GM12874 (cell line): ENCODE measurements around the gene FGF23.

Experiments
- CTCF ChIP-seq: IDR thresholded peaks from 2 replicates; pipeline ENCODE4 v1.5.1; 2011; ENCODE audit warnings: low read depth, mild to moderate bottlenecking, control low read depth, low read length, moderate library complexity; ENCODE audit not compliant: insufficient read depth

FGF23 gene

GRCh38 chr12:4325966-4326365 is 53.5 kb downstream of the FGF23 start:
- no peak for TF ChIP-seq CTCF

- TF ChIP-seq CTCF, result no peak
These were observed 55.1 kb downstream of the FGF23 start for GRCh38 chr12:4324366-4324765.

GRCh38 chr12:4323396-4323795 is 56.1 kb downstream of the FGF23 start:
- TF ChIP-seq CTCF, result no peak

GRCh38 chr12:4322726-4323125 is 56.8 kb downstream of the FGF23 start:
- TF ChIP-seq CTCF, result no peak

- TF ChIP-seq CTCF, result no peak
These were observed 58.4 kb downstream of the FGF23 start, which contains the start of gene TIGAR for GRCh38 chr12:4320853-4321701. TSS of gene TIGAR (plus strand) at chr12:4321213. CDS start at chr12:4321272, 59 bp downstream.

GRCh38 chr12:4320497-4320852 is 59.0 kb downstream of the FGF23 start:
- no peak for TF ChIP-seq CTCF
